GM12892 (cell line): Measurements from ENCODE around the gene KIZ.

ENCODE experiments used
- POLR2A ChIP-seq: IDR thresholded peaks from 2 replicates; pipeline ENCODE4 v1.6.1; 2011; ENCODE audit warnings: low read depth, low read length, control low read depth
- TAF1 ChIP-seq: IDR thresholded peaks from 2 replicates; pipeline ENCODE4 v1.6.1; 2011; ENCODE audit warnings: low read depth, mild to moderate bottlenecking, control low read depth, low read length, borderline replicate concordance

- no peak for TF ChIP-seq TAF1
- TF ChIP-seq POLR2A = no peak
These were observed 1.5 kb downstream of the KIZ start for GRCh38 chr20:21127201-21127981.
